CD4-positive, alpha-beta T cell treated with Interleukin-4 for 4 hours (primary cell): ENCODE measurements around the gene UBE2J2.
"Not testable (repeated sequence)": the region's sequence is repeated elsewhere in the genome, so short reads cannot be mapped to it uniquely, and the experiment has no call there.

Source experiments
- DNase-seq: peaks from one replicate; pipeline ENCODE4 v3.0.0-alpha.2; 2020

UBE2J2 gene

GRCh38 chr1:1273512-1274298 is at the start of gene UBE2J2:
Gene UBE2J2, minus strand, starts transcription at chr1:1273854. Its CDS starts 5,862 bp downstream, at chr1:1267992.
- DNase-seq, result peak; percentile 91

DNA sequence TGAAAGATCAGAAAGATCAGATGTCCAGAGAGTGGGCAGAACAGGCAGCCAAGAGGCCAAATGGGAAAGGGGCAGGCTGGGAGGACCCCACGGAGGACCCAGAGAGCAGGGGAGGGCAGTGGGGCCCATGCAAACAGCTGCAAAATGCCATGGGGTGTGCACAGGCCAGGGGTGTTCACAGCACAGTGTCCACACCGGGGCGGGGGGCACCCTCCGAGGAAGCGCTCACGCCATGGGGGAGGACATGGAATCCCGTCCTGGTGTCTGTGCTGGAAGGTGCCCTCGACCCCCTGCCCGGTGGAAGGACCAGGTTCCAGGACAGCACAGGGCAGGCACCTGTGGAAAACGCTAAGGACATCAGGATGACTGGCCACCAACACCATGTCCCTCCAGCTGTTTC is 49.3 kb upstream of the UBE2J2 start:
- no peak for DNase-seq

- DNase-seq, result no peak
Observed at GRCh38 chr1:1322418-1322817, 48.8 kb upstream of the UBE2J2 start.

DNA sequence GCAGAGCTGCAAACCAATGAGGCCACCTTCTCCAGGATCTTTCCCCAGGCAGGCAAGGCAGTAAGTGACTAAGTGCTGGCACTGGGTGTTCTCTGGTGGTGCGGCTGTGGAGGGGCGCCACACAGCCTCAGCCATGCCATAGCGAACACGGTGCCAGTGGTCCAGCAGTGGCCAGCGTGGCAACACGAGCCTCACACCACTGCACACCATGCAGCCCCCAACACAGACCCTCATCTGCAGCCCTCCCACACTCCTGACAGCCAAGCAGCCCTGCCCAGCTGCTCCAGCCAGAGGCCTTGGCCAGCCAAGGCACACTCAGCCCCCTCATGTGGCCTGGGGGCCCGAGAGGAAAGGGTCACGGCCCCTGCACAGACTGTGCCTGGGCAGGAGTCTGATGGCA is 47.8 kb upstream of the UBE2J2 start:
- no peak for DNase-seq

GRCh38 chr1:1320666-1321448 is 47.2 kb upstream of the UBE2J2 start:
- DNase-seq, result no peak

DNA sequence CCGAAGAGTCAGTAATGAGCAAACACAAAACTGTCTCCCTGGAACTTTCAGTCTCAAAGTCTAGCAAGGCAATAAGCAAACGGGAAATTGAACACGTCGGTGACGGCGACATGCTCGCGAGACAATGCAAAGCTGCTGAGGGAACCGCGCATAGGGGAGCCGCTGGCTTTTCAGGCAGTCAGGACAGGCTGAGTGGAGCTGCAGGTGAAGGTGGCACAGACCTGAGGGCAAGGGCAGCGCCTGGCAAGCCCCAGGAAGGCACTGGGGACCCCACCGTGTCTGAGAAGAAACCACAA is 45.9 kb upstream of the UBE2J2 start:
- no peak for DNase-seq

GRCh38 chr1:1318777-1319645 is 45.4 kb upstream of the UBE2J2 start:
- no peak for DNase-seq

GRCh38 chr1:1318131-1318652 is 44.5 kb upstream of the UBE2J2 start:
- DNase-seq, result no peak

DNA sequence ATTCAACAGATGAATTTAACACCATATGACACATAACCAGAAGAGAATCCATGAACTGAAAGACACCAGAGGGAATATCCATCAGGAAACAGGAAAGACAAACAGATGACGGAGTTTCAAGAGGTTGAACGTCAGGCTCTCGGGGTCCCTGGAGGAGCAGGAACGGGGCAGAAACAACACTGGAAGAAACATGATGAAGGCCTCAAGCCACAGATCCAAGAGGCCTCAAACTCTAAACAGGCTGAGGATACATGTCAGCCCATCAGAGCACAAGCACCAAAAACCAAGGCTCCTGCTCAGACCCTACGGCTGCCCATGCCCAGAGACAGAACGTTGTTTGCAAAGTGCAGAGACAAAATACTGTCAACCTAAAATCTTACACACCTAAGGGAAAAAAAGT is 43.8 kb upstream of the UBE2J2 start:
- DNase-seq, result no peak

DNA sequence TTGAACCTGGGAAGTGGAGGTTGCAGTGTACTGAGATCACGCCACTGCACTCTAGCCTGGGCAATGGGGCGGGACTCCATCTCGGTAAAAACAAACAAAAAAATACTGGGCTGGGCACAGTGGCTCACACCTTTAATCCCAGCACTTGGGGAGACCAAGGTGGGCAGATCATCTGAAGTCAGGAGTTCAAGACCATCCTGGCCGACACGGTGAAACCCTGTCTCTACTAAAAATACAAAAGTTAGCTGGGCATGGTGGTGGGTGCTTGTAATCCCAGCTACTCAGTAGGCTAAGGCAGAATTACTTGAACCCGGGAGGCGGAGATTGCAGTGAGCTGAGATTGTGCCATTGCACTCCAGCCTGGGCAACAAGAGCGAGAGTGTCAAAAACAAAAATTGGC is 42.5 kb upstream of the UBE2J2 start:
- DNase-seq, result not testable (repeated sequence)

GRCh38 chr1:1315435-1315954 is 41.8 kb upstream of the UBE2J2 start:
- no peak for DNase-seq

- DNase-seq, result no peak
Observed at GRCh38 chr1:1314678-1315335, 41.2 kb upstream of the UBE2J2 start.

DNA sequence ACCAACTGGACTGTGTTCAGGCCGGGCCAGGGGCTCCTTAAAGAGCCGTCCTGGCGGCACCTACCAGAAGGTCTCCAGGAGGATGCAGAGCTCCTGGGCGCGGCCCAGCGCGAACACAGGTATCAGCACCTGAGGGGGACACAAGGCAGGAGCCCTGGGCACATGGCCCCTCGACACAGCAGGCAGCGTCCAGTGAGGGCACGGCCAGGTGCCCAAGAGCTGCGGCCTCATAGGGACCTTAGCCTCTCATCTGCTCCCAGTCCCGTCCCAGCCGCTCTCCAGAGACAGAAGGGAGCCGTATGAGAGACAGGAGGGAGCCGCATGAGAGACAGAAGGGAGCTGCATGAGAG is 40.6 kb upstream of the UBE2J2 start:
- no peak for DNase-seq

DNA sequence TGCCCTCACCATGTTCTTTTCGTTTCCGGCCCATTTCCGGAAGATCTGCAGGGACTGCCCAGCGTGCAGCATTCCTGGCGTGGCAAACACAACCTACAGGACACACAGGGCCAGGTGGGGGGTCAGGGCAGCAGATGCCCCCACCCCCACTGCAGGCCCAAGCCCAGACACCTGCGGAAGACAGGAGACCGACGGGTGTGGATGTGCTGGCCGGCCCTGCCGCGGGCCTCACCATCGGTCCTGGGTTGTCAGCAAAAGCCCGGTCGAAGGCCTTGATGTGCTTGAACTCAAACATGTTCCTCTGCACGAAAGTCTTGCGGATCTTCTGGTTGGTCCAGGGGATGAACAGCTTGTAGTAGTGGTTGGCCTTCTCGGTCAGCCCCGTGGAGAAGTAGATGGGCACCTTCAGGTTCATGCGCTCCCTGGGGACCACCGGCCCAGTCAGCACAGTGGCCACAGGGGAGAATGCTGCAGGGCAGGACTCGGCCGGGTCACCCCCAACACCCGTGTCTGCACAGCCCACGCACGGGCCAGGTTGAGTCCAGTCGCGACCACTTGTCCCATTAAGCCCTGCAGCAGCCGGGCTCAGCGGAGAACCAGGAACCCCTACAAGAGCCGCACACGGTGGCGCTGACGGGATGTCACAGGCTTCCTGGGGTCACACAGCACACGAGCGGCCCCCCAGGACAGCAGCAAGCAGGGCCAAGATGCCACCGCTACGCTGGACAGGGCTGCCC is 40.0 kb upstream of the UBE2J2 start:
- no peak for DNase-seq

DNA sequence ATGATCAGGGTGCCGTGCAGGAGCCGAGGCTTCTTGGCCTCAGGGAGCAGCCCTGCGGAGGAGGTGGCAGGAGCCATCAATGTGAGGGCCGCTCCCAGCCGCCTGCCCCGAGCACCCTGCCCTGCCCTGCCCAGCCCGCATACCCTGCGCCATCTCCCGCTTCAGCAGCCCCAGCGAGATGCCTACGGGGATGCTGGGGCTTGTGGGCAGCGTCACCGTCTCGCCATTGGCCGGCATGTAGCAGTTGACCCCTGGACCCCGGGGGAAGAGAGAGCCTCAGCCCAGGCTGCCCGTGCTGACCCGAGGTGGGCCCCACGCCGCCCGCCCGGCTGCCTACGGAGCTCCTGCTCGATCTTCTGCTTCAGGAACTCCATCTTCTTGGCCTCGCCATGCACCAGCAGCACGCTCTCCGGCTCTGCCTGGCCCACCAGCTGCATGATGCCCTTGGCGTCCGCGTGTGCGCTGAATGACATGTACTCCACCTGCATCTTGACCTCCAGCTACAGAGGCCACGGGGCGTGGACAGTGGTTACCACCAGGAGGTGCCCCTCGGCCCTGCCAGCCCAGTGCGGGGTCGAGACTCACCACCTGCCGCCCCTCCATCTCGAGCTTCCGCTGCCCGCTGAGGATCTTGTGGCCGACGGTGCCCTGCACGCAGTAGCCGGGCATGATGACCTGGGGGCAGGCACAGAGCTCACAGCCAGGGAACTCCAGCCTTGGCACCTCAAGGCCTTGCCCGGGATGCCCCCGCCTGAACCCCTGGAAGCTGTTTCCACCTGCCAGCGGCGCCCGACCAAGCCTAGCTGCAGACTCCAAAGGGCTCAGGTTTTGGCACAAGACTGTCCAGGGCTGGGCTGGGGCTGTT is 39.0 kb upstream of the UBE2J2 start:
- DNase-seq, result no peak

- no peak for DNase-seq
Observed at GRCh38 chr1:1311107-1312104, 37.8 kb upstream of the UBE2J2 start.

- DNase-seq, result no peak
Observed at GRCh38 chr1:1310476-1311053, 36.9 kb upstream of the UBE2J2 start.

- DNase-seq, result no peak
Observed at GRCh38 chr1:1310109-1310385, 36.4 kb upstream of the UBE2J2 start.
